Lower lobe of right lung (tissue), 2 donors: Measurements from ENCODE around the gene ADAR. TPM values are rescaled to one million over a fixed set of nuclear protein-coding genes. Genes with fewer than 3 reads are reported as not detected.
A peak's percentile ranks its signal among the peaks of the same experiment; 100 is the strongest.

Source experiments
- ATAC-seq, 2 donors: fragments of 200-7000 bp; cut with Tn5 transposase; one replicate each; pipeline ENCODE4 v1.9.1; 2020 to 2022; ENCODE audit warnings: mild to moderate bottlenecking in 2 of 2, moderate library complexity in 2 of 2
- DNase-seq: peaks from one replicate; pipeline ENCODE4 v3.0.0-alpha.2; 2020
- H3K27ac ChIP-seq: fragments of 200-600 bp; one replicate; pipeline ENCODE4 v1.8.0; 2022
- H3K27me3 ChIP-seq: fragments of 200-600 bp; one replicate; pipeline ENCODE4 v1.8.0; 2022; ENCODE audit warnings: low read depth
- H3K36me3 ChIP-seq: fragments of 200-600 bp; one replicate; pipeline ENCODE4 v1.8.0; 2022; ENCODE audit warnings: mild to moderate bottlenecking
- H3K4me1 ChIP-seq: fragments of 200-600 bp; one replicate; pipeline ENCODE4 v1.8.0; 2022
- H3K4me3 ChIP-seq: fragments of 200-600 bp; one replicate; pipeline ENCODE4 v1.8.0; 2022; ENCODE audit warnings: mild to moderate bottlenecking
- H3K9me3 ChIP-seq: fragments of 200-600 bp; one replicate; pipeline ENCODE4 v1.8.0; 2022
- intact Hi-C: fragments of 100-400 bp; cut with DNase I; formaldehyde crosslinking; loops from one replicate; pipeline ENCODE4 v1.11.0; 2022
- total RNA-seq: library from RNA; stranded (reverse); fragmentation: NEBNext Ultra II Directional; extraction: Animal tissue kit (Norgen Biotek cat#: 25700); gene quantifications from one replicate; pipeline ENCODE4 v1.2.1, GENCODE V29; 2021
- TF ChIP-seq, protein P1 (sequence below): fragments of 200-600 bp; IDR thresholded peaks from one replicate; pipeline ENCODE4 v1.8.0; 2022; ENCODE audit warnings: antibody characterized with exemption, mild to moderate bottlenecking
- donor health status: DM: no; HTN: yes; CAD: no; lungs with severe emphysema.

Gene ADAR
- total RNA-seq, 1 donor from 2014 or later, result 202 TPM

DNA sequence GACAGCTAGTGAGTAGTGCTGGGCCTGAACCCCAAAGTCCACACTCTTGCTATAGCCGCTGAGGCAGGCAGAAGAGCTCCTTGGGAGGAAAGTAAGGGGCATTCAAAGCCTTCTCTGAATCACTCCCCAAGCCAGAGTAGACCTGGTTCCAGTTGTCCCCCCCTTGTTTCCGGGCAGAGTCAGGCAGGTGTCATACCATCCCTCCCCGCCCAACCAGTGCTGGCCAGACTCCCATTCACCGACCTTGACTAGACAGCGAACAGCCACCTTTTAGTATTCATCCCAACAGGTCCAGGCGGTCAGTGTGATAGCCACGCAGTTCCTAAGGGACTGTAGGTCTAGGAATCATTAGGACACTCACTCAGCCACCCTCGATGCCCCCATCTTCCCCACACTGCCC, 28.6 kb downstream of the ADAR start:
- ATAC-seq (no peak), DNase-seq (no peak)
- no peak overlapping the region for H3K4me3 ChIP-seq
- no peaks in the 10 kb centered on the region for H3K9me3 ChIP-seq
- no peaks in the 10 kb centered on the region for H3K27me3 ChIP-seq
- H3K27ac ChIP-seq, result no peak overlapping the region
- TF ChIP-seq, protein P1, sequence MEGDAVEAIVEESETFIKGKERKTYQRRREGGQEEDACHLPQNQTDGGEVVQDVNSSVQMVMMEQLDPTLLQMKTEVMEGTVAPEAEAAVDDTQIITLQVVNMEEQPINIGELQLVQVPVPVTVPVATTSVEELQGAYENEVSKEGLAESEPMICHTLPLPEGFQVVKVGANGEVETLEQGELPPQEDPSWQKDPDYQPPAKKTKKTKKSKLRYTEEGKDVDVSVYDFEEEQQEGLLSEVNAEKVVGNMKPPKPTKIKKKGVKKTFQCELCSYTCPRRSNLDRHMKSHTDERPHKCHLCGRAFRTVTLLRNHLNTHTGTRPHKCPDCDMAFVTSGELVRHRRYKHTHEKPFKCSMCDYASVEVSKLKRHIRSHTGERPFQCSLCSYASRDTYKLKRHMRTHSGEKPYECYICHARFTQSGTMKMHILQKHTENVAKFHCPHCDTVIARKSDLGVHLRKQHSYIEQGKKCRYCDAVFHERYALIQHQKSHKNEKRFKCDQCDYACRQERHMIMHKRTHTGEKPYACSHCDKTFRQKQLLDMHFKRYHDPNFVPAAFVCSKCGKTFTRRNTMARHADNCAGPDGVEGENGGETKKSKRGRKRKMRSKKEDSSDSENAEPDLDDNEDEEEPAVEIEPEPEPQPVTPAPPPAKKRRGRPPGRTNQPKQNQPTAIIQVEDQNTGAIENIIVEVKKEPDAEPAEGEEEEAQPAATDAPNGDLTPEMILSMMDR, result no peak
- intact Hi-C loops, result no loop called here
- peaks cover 8% of the 10 kb centered on the region for H3K4me1 ChIP-seq
- H3K36me3 ChIP-seq, result peaks cover 66% of the 10 kb centered on the region

DNA sequence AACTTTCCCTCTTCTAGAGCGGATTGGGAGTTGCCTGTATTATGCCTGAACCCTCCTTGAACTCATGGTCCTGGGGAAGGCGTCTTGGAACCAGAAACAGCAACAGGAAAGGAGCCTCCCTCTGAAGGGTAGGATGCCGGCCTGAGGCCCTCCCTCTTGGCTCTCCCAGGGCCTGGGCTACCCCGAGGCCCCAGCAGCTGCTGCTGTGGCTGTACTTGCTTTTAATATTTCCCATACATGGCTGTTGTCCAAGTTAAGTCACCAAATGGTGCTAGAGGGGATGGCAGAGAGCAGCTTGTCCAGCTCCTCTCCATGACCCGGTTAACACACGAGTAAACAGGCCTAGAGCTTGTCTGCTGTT, 29.9 kb downstream of the ADAR start:
- Histone ChIP-seq H3K9me3 (no peaks in the 10 kb centered on the region), H3K27ac (no peak overlapping the region), H3K27me3 (no peaks in the 10 kb centered on the region), H3K36me3 (peaks cover 53% of the 10 kb centered on the region), H3K4me1 (peaks cover 8% of the 10 kb centered on the region), H3K4me3 (no peak overlapping the region)
- intact Hi-C loops, result no loop called here
- ATAC-seq (peak in 1 of 2 donors; percentile 31), DNase-seq (no peak)
- TF ChIP-seq, protein P1, result no peak

DNA sequence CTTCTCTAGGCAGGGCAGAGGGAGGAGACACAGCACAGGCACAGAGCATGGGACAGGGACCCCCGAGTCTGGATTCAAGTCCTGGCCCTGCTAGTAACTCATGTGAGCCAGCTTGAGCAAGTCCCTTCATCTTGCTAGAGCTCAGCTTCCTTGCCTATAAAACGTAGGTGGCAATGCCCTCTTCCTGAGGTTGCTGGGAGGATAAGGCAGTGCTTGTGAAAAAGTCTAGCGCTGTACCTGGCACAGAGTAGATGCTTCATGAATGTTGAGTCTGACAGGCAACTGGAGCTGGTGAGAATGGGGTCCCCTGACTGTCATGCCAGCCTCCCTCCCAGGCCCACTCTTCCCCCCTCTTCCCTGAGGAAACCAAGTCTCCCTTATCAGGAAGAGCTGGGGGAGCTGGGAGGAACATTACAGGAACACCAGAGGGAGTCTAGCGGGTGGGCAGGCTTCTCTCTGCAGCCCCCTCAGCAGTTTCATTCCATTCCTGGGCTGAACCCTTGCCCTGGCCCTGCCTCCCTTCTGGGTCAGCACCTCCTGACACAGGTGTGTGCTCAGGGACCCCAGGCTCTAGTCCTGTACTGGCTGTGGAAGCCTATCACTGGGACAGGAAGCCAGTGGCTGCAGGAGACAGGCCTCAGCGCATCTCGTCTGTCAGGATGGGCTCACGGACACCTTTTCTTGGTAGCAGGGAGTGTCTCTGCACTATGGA, 30.5 kb downstream of the ADAR start:
- peaks cover 48% of the 10 kb centered on the region for H3K36me3 ChIP-seq

DNA sequence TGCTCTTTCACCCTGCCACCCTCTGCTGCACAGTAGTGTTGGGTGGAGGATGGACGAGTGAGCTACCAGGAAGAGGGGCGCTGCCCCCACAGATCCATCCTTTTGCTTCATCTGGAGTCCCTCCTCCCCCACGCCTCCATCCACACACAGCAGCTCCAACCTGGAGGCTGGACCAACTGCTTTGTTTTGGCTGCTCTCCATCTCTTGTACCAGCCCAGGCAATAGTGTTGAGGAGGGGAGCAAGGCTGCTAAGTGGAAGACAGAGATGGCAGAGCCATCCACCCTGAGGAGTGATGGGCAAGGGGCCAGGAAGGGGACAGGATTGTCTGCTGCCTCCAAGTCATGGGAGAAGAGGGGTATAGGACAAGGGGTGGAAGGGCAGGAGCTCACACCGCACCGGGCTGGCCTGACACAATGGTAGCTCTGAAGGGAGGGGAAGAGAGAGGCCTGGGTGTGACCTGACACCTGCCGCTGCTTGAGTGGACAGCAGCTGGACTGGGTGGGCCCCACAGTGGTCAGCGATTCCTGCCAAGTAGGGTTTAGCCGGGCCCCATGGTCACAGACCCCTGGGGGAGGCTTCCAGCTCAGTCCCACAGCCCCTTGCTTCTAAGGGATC, 31.9 kb downstream of the ADAR start:
- Histone ChIP-seq H3K4me3 (no peak overlapping the region), H3K27me3 (no peaks in the 10 kb centered on the region), H3K27ac (no peak overlapping the region), H3K4me1 (peaks cover 8% of the 10 kb centered on the region), H3K36me3 (peaks cover 33% of the 10 kb centered on the region), H3K9me3 (no peaks in the 10 kb centered on the region)
- intact Hi-C loops, result no loop called here
- ATAC-seq (no peak), DNase-seq (no peak)
- TF ChIP-seq, protein P1, result no peak

More for the DNA sequence above, 30.5 kb downstream of the ADAR start:
- intact Hi-C loops, result no loop called here
- TF ChIP-seq, protein P1, result no peak
- no peaks in the 10 kb centered on the region for H3K9me3 ChIP-seq
- DNase-seq (no peak), ATAC-seq (no peak)
- H3K27ac ChIP-seq, result no peak overlapping the region
- H3K4me3 ChIP-seq, result no peak overlapping the region
- no peaks in the 10 kb centered on the region for H3K27me3 ChIP-seq
- H3K4me1 ChIP-seq, result peaks cover 8% of the 10 kb centered on the region

DNA sequence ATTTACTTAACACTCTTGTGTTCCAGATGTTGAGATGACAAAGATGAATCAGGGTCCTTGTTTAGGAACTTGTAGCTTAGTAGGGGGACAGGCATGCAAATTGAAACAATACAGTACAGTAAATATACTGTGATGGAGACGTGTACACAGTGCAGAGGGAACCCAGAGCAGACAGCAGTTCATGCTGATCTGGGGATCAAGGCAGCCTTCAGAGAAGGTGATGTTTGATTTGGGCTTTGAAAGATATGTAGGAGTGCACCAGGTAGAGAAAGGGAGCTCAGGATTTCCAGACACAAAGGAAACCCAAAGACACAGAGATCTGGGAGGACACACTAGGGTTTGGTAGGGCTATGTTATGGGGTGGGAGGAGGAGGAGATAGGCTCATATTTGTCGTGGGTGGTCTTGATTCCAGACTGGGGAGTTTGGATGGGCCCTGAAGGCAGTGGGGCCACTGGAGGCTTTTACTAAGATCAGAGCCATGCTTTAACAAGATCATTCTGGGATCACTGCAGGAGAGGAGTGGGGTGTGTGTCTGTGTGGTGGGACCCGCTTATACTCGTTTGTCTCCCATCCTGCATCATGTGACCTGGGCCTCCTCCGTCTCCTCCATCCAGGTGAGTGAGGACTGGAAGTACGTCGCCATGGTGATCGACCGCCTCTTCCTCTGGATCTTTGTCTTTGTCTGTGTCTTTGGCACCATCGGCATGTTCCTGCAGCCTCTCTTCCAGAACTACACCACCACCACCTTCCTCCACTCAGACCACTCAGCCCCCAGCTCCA, 32.6 kb downstream of the ADAR start:
- Histone ChIP-seq H3K4me3 (no peak overlapping the region), H3K4me1 (peaks cover 8% of the 10 kb centered on the region), H3K27me3 (no peaks in the 10 kb centered on the region), H3K27ac (no peak overlapping the region), H3K36me3 (peaks cover 26% of the 10 kb centered on the region), H3K9me3 (no peaks in the 10 kb centered on the region)
- DNase-seq (no peak), ATAC-seq (no peak)
- intact Hi-C loops, result no loop called here
- TF ChIP-seq, protein P1, result no peak
